HepG2 (cell line): ENCODE measurements around the gene CUL7. TPM values are rescaled to one million over a fixed set of nuclear protein-coding genes. Genes with fewer than 3 reads are reported as not detected.
A peak's percentile ranks its signal among the peaks of the same experiment; 100 is the strongest.

ENCODE experiments used
- BORCS8-MEF2B ChIP-seq: sonication (generic); formaldehyde crosslinking; IDR thresholded peaks from 2 replicates; pipeline ENCODE4 v1.8.0; 2022; ENCODE audit warnings: mild to moderate bottlenecking, missing genetic modification reagents
- FOXK1 ChIP-seq: sonication (generic); formaldehyde crosslinking; IDR thresholded peaks from 2 replicates; pipeline ENCODE4 v1.4.0; 2020; ENCODE audit warnings: low read depth, missing genetic modification reagents, borderline replicate concordance
- HDAC6 ChIP-seq: fragments of 200-600 bp; sonication (generic); IDR thresholded peaks from 2 replicates; pipeline ENCODE4 v1.7.0; 2017; ENCODE audit warnings: mild to moderate bottlenecking, antibody characterized with exemption, low read length, low read depth
- NCOA2 ChIP-seq: sonication (generic); formaldehyde crosslinking; IDR thresholded peaks from 2 replicates; pipeline ENCODE4 v1.8.0; 2022; ENCODE audit warnings: inconsistent platforms
- NR0B2 ChIP-seq: sonication (generic); formaldehyde crosslinking; IDR thresholded peaks from 2 replicates; pipeline ENCODE4 v1.4.0; 2020; ENCODE audit warnings: mild to moderate bottlenecking, missing genetic modification reagents
- NR3C1 ChIP-seq: sonication (generic); formaldehyde crosslinking; IDR thresholded peaks from 2 replicates; pipeline ENCODE4 v1.4.0; 2020; ENCODE audit warnings: missing genetic modification reagents
- SKIL ChIP-seq: sonication (generic); formaldehyde crosslinking; IDR thresholded peaks from 2 replicates; pipeline ENCODE4 v1.8.0; 2022; ENCODE audit warnings: missing genetic modification reagents, mild to moderate bottlenecking, moderate library complexity, borderline replicate concordance
- ZNF251 ChIP-seq: sonication (generic); formaldehyde crosslinking; IDR thresholded peaks from 2 replicates; pipeline ENCODE4 v1.9.0; 2021; ENCODE audit warnings: mild to moderate bottlenecking, missing genetic modification reagents
- ZNF446 ChIP-seq: sonication (generic); formaldehyde crosslinking; IDR thresholded peaks from 2 replicates; pipeline ENCODE4 v1.5.0; 2020; ENCODE audit warnings: mild to moderate bottlenecking, missing genetic modification reagents
- ZNF501 ChIP-seq: sonication (generic); formaldehyde crosslinking; IDR thresholded peaks from 2 replicates; pipeline ENCODE4 v1.5.1; 2020; ENCODE audit warnings: mild to moderate bottlenecking, moderate library complexity, missing genetic modification reagents
- polyA plus RNA-seq, 8 experiments: library from polyadenylated mRNA; depleted of rRNA in 3 of 8; stranded (reverse) in 7 of 8; unstranded in 1 of 8; fragments of >200 nt; fragmentation: Illumina TruSeq in 4 of 8; extraction: Trizol in 4 of 8; gene quantifications; 2 replicates each; pipeline versions ENCODE4 v1.2.1 to v1.2.3, GENCODE V29; 2011 to 2016; ENCODE audit warnings: low read depth in 4 of 8, missing spikeins in 1 of 8, mixed read lengths in 1 of 8; ENCODE audit not compliant: insufficient read depth in 1 of 8
- total RNA-seq, 5 experiments: library from RNA; depleted of rRNA; stranded (reverse); fragments of >200 nt; fragmentation: Illumina TruSeq; extraction: Trizol; gene quantifications; 2 replicates each; pipeline ENCODE4 v1.2.3, GENCODE V29; 2016; ENCODE audit warnings: low read depth in 1 of 5
- TF ChIP-seq, protein P1 (sequence below): IDR thresholded peaks from 2 replicates; pipeline ENCODE4 v1.6.1; 2016; ENCODE audit warnings: mild to moderate bottlenecking, missing biosample characterization, missing genetic modification reagents
- TF ChIP-seq, protein P2 (sequence below): sonication (generic); formaldehyde crosslinking; IDR thresholded peaks from 2 replicates; pipeline ENCODE4 v1.5.1; 2020; ENCODE audit warnings: mild to moderate bottlenecking, missing genetic modification reagents, borderline replicate concordance
- TF ChIP-seq, protein P3 (sequence below): sonication (generic); formaldehyde crosslinking; IDR thresholded peaks from 2 replicates; pipeline ENCODE4 v1.9.0; 2021; ENCODE audit warnings: mild to moderate bottlenecking, missing genetic modification reagents

The CUL7 gene
- total and polyA plus RNA-seq, 2 of the 13 experiments (the other 11 are each of a cell fraction or from before 2014, with no cell fraction given), result 32.0 to 60.7 TPM

DNA sequence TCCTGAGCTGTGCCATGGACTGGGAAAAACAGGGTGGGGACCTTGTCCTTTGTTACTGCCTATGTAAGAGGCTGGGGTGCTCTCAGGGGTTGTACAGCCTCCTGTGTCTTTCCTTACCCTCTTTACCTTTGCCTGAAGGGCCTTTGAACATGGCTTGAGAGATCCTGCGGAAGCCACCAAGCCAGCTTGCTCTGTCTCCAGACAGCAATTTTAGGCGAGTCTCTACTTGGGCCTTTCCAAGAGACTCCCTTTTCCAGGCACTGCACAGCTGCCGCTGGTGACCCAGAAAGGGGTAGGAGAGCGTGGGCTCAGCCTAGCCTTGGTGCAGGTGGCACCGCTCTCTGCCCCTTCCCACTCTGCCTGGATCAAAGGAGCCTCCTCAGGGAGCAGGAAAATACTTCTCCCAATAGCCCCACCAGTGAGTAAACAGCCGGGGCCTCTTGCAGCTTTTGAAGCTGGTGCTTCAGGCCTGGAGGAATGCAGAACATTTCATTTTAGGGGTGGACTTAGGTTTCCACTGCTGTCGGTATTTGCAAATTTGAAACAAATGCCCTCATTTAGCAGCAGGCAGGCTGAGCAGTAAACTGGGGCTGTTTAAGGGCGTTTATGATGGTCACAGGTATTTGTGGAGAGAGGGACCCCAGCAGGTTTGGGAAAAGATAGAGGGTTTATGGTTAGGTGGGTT, 36.4 kb upstream of the CUL7 start (continued):
- TF ChIP-seq SKIL (CRISPR knock-in tag), result no peak; the same call in 1 of the 2 replicates
- no peak for TF ChIP-seq NR0B2 (CRISPR knock-in tag)
- TF ChIP-seq, protein P1, sequence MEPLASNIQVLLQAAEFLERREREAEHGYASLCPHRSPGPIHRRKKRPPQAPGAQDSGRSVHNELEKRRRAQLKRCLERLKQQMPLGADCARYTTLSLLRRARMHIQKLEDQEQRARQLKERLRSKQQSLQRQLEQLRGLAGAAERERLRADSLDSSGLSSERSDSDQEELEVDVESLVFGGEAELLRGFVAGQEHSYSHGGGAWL, result 0 out of 2 replicates have a peak, but pooled peaks have one; percentile 50
- TF ChIP-seq ZNF446 (CRISPR knock-in tag), result no peak
- TF ChIP-seq, protein P2, sequence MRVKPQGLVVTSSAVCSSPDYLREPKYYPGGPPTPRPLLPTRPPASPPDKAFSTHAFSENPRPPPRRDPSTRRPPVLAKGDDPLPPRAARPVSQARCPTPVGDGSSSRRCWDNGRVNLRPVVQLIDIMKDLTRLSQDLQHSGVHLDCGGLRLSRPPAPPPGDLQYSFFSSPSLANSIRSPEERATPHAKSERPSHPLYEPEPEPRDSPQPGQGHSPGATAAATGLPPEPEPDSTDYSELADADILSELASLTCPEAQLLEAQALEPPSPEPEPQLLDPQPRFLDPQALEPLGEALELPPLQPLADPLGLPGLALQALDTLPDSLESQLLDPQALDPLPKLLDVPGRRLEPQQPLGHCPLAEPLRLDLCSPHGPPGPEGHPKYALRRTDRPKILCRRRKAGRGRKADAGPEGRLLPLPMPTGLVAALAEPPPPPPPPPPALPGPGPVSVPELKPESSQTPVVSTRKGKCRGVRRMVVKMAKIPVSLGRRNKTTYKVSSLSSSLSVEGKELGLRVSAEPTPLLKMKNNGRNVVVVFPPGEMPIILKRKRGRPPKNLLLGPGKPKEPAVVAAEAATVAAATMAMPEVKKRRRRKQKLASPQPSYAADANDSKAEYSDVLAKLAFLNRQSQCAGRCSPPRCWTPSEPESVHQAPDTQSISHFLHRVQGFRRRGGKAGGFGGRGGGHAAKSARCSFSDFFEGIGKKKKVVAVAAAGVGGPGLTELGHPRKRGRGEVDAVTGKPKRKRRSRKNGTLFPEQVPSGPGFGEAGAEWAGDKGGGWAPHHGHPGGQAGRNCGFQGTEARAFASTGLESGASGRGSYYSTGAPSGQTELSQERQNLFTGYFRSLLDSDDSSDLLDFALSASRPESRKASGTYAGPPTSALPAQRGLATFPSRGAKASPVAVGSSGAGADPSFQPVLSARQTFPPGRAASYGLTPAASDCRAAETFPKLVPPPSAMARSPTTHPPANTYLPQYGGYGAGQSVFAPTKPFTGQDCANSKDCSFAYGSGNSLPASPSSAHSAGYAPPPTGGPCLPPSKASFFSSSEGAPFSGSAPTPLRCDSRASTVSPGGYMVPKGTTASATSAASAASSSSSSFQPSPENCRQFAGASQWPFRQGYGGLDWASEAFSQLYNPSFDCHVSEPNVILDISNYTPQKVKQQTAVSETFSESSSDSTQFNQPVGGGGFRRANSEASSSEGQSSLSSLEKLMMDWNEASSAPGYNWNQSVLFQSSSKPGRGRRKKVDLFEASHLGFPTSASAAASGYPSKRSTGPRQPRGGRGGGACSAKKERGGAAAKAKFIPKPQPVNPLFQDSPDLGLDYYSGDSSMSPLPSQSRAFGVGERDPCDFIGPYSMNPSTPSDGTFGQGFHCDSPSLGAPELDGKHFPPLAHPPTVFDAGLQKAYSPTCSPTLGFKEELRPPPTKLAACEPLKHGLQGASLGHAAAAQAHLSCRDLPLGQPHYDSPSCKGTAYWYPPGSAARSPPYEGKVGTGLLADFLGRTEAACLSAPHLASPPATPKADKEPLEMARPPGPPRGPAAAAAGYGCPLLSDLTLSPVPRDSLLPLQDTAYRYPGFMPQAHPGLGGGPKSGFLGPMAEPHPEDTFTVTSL (CRISPR knock-in tag), result peak; percentile 86
- TF ChIP-seq ZNF501 (CRISPR knock-in tag), result peak; percentile 60; the same call in 1 of the 2 replicates
- 0 out of 2 replicates have a peak, but pooled peaks have one; percentile 40 for TF ChIP-seq FOXK1
- no peak for TF ChIP-seq HDAC6
- TF ChIP-seq, protein P3, sequence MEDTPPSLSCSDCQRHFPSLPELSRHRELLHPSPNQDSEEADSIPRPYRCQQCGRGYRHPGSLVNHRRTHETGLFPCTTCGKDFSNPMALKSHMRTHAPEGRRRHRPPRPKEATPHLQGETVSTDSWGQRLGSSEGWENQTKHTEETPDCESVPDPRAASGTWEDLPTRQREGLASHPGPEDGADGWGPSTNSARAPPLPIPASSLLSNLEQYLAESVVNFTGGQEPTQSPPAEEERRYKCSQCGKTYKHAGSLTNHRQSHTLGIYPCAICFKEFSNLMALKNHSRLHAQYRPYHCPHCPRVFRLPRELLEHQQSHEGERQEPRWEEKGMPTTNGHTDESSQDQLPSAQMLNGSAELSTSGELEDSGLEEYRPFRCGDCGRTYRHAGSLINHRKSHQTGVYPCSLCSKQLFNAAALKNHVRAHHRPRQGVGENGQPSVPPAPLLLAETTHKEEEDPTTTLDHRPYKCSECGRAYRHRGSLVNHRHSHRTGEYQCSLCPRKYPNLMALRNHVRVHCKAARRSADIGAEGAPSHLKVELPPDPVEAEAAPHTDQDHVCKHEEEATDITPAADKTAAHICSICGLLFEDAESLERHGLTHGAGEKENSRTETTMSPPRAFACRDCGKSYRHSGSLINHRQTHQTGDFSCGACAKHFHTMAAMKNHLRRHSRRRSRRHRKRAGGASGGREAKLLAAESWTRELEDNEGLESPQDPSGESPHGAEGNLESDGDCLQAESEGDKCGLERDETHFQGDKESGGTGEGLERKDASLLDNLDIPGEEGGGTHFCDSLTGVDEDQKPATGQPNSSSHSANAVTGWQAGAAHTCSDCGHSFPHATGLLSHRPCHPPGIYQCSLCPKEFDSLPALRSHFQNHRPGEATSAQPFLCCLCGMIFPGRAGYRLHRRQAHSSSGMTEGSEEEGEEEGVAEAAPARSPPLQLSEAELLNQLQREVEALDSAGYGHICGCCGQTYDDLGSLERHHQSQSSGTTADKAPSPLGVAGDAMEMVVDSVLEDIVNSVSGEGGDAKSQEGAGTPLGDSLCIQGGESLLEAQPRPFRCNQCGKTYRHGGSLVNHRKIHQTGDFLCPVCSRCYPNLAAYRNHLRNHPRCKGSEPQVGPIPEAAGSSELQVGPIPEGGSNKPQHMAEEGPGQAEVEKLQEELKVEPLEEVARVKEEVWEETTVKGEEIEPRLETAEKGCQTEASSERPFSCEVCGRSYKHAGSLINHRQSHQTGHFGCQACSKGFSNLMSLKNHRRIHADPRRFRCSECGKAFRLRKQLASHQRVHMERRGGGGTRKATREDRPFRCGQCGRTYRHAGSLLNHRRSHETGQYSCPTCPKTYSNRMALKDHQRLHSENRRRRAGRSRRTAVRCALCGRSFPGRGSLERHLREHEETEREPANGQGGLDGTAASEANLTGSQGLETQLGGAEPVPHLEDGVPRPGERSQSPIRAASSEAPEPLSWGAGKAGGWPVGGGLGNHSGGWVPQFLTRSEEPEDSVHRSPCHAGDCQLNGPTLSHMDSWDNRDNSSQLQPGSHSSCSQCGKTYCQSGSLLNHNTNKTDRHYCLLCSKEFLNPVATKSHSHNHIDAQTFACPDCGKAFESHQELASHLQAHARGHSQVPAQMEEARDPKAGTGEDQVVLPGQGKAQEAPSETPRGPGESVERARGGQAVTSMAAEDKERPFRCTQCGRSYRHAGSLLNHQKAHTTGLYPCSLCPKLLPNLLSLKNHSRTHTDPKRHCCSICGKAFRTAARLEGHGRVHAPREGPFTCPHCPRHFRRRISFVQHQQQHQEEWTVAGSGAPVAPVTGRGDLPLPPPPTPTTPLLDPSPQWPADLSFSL (CRISPR knock-in tag), result no peak
- TF ChIP-seq NCOA2 (CRISPR knock-in tag), result peak; percentile 94
- no peak for TF ChIP-seq ZNF251 (CRISPR knock-in tag)
- TF ChIP-seq NR3C1 (CRISPR knock-in tag), result no peak
- TF ChIP-seq BORCS8-MEF2B, result no peak
